ENCODE results near the gene LMLN.
"Not testable (repeated sequence)": the region's sequence is repeated elsewhere in the genome, so short reads cannot be mapped to it uniquely, and the experiment has no call there.

LMLN gene

GRCh38 chr3:197958346-197958745 lies 1.7 kb upstream of the LMLN start:
- no peak for DNase-seq

DNA sequence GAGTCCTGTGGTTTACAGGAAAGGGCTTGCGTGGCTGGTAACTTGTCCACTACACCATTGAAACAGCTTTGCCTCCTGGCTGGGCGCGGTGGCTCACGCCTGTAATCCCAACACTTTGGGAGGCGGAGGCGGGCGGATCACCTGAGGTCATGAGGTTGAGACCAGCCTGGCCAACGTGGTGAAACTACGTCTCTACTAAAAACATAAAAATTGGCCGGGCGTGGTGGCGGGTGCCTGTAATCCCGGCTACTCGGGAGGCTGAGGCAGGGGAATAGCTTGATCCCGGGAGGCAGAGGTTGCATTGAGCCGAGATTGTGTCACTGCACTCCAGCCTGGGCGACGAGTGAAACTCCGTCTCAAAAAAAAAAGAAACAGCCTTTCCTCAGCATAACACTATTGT lies 1.2 kb upstream of the LMLN start:
- DNase-seq: not testable (repeated sequence)

- DNase-seq: no peak
These were observed 522 bp upstream of the LMLN start for GRCh38 chr3:197959500-197959890.

GRCh38 chr3:197960694-197961581 lies 921 bp downstream of the LMLN start:
- DNase-seq: no peak

GRCh38 chr3:197961582-197961945 lies 1.5 kb downstream of the LMLN start:
- DNase-seq: no peak

DNA sequence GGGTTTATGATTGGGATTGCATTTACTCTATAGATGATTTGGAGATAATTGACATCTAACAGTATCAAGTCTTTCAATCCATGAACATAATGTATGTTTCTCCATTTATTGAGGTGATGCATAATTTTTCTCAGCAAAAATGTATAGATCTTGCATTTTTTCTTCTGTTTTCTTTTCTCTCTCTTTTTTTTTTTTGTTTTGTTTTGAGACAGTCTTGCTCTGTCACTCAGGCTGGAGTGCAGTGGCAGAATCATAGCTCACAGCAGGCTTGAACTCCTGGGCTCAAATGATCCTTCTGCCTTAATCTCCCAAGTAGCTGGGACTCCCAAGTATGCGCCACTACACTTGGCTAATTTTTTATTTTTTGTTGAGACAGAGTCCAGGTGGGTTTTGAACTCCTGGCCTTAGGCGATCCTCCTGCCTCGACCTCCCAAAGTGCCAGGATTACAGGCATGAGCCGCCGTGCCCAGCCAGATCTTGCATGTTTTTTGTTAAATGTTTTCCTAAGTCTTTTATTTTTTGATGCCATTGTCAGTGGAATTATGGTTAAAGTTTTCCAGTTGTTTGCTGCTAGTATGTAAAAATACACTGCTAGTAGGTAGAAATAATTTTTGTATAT lies 3.1 kb downstream of the LMLN start:
- DNase-seq: no peak

DNA sequence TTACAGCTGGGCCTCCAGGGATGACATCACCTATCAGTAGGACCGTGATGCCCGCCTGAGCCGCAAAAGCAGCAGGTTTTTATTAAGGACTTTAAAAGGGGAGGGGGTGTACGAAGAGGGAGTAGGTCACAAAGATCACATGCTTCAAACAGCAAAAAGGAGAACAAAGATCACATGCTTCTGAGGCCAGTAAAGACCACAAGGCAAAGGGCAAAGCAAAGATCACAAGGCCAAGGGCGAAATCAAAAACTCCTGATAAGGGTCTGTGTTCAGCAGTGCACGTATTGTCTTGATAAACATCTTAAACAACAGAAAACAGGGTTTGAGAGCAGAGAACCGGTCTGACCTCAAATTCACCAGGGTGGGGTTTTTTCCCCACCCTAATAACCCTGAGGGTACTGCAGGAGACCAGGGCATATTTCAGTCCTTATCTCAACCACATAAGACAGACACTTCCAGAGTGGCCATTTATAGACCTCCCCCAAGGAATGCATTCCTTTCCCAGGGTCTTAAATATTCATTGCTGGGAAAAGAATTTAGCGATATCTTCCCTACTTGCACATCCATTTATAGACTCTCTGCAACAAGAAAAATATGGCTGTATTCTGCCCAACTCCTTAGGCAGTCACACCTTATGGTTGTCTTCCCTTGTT lies 7.4 kb downstream of the LMLN start:
- not testable (repeated sequence) for DNase-seq

DNA sequence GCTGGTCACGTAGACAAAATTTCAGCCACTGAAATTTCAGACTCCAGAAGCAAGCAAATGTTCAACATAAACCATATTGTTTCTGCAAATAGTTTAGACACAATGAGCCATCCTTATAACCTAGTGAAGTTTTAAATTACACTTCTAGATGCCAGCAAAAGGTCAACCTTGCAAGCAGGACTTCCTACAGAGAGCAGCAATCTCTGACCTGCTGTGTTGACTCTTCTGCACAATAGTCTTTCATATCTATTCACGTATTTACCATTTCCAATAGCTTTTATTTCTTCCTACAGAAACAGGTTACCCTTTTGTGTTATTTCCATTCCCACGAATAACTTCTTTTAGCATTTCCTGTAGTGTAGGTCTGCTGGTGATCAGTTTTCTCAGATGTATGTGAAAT lies 10.6 kb downstream of the LMLN start:
- DNase-seq: no peak

- no peak for DNase-seq
These were observed 14.0 kb downstream of the LMLN start for GRCh38 chr3:197974016-197974415.

GRCh38 chr3:197975311-197975710 lies 15.3 kb downstream of the LMLN start:
- no peak for DNase-seq

- no peak for DNase-seq
These were observed 23.1 kb downstream of the LMLN start for GRCh38 chr3:197983076-197983475.

GRCh38 chr3:197989651-197990050 lies 29.6 kb downstream of the LMLN start:
- DNase-seq: no peak

DNA sequence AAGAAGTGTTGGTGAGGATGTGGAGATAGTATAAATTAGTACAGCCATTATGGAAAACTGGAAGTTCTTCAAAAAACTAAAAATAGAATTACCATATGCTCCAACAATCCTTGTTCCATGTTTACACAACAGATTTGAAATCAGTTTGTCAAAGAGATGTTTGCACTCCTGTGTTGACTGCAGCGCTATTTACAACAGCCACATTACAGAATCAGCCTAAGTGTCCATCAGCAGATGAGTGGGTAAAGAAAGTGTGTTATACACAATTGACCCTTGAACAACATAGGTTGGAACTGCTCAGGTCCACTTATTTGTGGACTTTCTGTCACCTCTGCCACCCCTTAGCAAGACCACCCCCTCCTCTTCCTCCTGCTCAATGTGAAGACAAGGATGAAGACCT lies 34.7 kb downstream of the LMLN start:
- DNase-seq: no peak

- DNase-seq: no peak
These were observed 36.8 kb downstream of the LMLN start for GRCh38 chr3:197996855-197997254.

DNA sequence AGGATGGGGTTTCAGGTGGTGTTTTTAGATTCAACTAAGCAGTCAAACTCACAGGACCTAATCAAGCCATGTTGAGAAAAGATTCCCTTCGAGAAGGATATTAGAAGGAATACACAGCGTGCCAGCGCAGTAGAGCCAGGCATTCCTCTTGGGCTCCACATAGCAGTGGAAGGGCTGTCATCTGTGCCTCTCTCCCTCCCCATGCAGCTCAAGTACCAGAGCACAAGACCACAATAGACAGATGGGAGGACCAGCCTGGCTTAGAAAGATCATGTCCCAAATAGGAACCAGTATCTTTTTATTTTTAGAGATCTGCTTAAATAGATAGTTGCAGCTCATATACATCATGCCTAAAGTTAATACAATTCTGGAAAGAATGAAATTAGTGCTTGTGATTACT lies 37.9 kb downstream of the LMLN start:
- DNase-seq: no peak

GRCh38 chr3:198017090-198017489 lies 57.1 kb downstream of the LMLN start:
- no peak for DNase-seq

GRCh38 chr3:198018416-198018815 lies 58.4 kb downstream of the LMLN start:
- no peak for DNase-seq

DNA sequence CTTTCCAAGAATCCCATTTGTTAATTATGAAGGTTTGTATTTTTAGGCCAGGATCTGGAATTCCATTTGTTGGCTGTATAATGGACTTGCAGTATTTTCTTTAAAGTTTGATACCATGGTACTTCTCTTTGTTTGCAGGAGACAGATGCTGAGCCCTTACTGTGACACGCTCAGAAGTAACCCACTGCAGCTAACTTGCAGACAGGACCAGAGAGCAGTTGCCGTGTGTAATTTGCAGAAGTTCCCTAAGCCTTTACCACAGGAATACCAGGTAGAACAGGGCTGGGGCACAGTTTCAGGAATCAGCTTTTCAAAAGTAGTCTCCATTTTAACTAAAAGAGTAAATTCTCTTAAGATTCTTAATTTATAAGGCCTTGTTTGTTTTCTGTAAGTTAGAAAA lies 59.1 kb downstream of the LMLN start:
- no peak for DNase-seq

DNA sequence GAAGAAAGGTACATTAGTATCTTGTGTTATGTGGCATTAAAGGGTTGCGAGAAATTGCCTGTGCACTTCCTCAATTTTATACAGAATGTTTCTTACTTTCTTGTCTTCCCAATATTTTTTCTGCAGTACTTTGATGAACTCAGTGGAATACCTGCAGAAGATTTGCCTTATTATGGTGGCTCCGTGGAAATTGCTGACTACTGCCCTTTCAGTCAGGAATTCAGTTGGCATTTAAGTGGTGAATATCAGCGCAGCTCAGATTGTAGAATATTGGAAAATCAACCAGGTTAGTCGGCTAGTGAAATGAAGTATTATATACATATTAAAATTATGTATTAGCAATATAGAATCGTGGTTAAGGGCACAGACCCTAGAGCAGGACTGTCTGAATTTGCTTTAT lies 61.3 kb downstream of the LMLN start:
- no peak for DNase-seq

- DNase-seq: no peak
These were observed 62.6 kb downstream of the LMLN start for GRCh38 chr3:198022604-198023003.

DNA sequence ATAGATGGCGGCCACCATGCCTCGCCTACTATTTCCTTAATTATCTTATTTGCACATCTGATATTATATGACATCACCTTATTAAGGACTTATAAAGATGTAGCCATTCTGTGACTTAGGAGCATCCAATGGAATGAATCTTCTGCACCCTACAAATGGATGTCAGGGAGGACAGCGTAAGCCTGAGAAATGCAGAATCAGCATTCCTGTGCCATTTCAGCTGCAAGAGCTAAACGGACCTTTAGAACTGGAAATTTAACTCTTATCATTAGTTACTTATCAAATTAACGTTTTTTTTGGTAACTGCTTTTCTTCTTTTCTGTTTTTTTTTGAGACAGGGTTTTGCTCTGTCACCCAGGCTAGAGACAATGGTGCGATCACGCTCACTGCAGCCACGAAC lies 65.6 kb downstream of the LMLN start:
- no peak for DNase-seq

DNA sequence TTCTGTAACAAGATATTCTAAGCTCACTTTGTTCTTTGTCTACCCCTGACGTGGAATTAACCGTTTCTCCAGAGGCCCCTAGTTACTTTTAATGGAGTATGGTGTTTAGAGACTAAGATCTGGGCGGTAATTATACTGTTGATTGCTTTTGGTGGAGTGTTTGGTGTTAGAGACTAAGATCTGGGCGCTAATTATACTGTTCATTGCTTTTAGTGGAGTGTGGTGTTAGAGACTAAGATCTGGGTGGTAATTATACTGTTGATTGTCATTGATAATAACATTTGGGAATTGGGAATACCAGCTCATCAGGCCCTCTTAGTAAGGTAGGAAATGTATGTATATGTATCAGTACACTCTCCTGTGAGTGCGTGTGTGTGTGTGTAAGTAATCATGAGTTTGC lies 66.6 kb downstream of the LMLN start:
- no peak for DNase-seq

DNA sequence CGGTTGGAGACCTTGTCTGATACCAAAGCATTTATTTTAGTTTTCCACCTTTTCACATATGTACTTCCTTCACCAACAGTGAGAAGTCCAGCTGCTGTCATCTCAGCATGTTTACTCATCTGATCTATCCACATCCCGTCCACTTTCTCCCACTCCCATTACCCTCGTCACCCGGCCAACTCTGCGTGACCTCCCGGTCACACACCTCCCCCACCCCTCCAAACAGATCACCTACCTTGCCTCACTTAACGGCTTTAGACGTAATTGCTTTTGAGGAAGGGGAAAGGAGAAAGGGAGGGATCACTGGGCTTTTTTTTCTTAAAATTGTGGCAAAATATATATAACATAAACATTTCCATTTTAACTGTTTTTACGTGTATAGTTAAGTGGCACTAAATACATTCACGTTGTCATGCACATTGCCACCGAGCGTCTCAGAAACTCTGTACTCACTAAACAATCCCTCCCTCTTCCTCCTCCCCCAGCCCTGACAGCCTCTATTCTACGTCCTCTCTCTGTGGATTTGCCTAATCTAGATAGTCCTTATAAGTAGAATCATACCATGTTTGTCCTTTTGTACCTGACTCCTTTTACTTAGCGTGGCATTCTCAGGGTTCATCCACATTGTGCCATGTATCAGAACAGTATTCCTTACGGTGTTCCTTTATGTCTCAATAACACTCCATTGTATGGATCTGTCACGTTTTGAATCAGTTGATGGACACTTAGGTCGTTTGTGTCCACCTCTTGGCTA lies 67.2 kb downstream of the LMLN start:
- no peak for DNase-seq
